HepG2 (cell line): ENCODE data around the gene PIGO.

Experiments used
- TAF1 ChIP-seq: sonication (generic); formaldehyde crosslinking; IDR thresholded peaks from 2 replicates; pipeline ENCODE4 v1.4.0; 2020; ENCODE audit warnings: missing genetic modification reagents
- TAF15 ChIP-seq: fragments of 200-400 bp; formaldehyde crosslinking; IDR thresholded peaks from one replicate; pipeline ENCODE4 v1.6.1; 2018; ENCODE audit warnings: mild to moderate bottlenecking, low read depth, low read length; ENCODE audit not compliant: poor library complexity, severe bottlenecking
- ZNF138 ChIP-seq: sonication (generic); formaldehyde crosslinking; IDR thresholded peaks from 2 replicates; pipeline ENCODE4 v1.5.0; 2020; ENCODE audit warnings: mild to moderate bottlenecking, low read depth, missing genetic modification reagents
- ZNF263 ChIP-seq: sonication (generic); formaldehyde crosslinking; IDR thresholded peaks from 2 replicates; pipeline ENCODE4 v1.4.0; 2020; ENCODE audit warnings: missing genetic modification reagents
- ZNF605 ChIP-seq: sonication (generic); formaldehyde crosslinking; IDR thresholded peaks from 2 replicates; pipeline ENCODE4 v1.8.0; 2022; ENCODE audit warnings: mild to moderate bottlenecking, missing genetic modification reagents
- TF ChIP-seq, protein P1 (sequence below): sonication (generic); formaldehyde crosslinking; IDR thresholded peaks from 2 replicates; pipeline ENCODE4 v1.5.0; 2020; ENCODE audit warnings: mild to moderate bottlenecking, missing genetic modification reagents, moderate library complexity

DNA sequence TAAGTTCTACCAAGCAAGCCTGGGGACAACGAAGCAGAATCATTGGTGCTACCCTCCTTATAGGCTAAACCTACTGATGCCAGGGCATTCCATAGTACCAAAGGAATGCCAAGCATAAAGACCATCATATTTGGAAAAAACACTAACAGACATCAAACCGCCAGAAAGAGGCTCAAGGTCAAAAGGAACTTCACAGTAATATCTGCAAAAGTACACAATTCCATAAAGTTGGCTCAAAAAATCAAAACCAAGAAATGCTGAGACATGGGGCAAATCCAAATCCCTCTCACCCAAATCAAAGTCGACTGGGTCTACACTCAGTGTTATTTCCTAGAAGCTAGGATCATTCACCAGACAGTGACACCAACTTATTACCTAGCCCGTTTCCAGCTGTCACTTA lies 27.4 kb downstream of the PIGO start:
- no peak for TF ChIP-seq TAF1
- no peak for TF ChIP-seq ZNF263 (CRISPR knock-in tag)
- no peak for TF ChIP-seq TAF15
- no peak for TF ChIP-seq ZNF605 (CRISPR knock-in tag)
- no peak for TF ChIP-seq ZNF138
- TF ChIP-seq, protein P1, sequence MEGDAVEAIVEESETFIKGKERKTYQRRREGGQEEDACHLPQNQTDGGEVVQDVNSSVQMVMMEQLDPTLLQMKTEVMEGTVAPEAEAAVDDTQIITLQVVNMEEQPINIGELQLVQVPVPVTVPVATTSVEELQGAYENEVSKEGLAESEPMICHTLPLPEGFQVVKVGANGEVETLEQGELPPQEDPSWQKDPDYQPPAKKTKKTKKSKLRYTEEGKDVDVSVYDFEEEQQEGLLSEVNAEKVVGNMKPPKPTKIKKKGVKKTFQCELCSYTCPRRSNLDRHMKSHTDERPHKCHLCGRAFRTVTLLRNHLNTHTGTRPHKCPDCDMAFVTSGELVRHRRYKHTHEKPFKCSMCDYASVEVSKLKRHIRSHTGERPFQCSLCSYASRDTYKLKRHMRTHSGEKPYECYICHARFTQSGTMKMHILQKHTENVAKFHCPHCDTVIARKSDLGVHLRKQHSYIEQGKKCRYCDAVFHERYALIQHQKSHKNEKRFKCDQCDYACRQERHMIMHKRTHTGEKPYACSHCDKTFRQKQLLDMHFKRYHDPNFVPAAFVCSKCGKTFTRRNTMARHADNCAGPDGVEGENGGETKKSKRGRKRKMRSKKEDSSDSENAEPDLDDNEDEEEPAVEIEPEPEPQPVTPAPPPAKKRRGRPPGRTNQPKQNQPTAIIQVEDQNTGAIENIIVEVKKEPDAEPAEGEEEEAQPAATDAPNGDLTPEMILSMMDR (CRISPR knock-in tag), result no peak
